H9 (cell line): ENCODE measurements around the gene PAM. TPM values are rescaled to one million over a fixed set of nuclear protein-coding genes. Genes with fewer than 3 reads are reported as not detected.
A peak's percentile ranks its signal among the peaks of the same experiment; 100 is the strongest.

ENCODE experiments used
- DNase-seq: peaks from one replicate; pipeline ENCODE4 v3.0.0-alpha.2; 2017
- H2AFZ ChIP-seq: one replicate; pipeline ENCODE4 v1.6.1; 2013; ENCODE audit warnings: mild to moderate bottlenecking, low read length, control low read depth, moderate library complexity
- H2AK5ac ChIP-seq: 2 replicates; pipeline ENCODE4 v1.6.1; 2013; ENCODE audit warnings: low read length, control low read depth, mixed read lengths; ENCODE audit not compliant: insufficient read length
- H2BK120ac ChIP-seq: one replicate; pipeline ENCODE4 v1.6.1; 2013; ENCODE audit warnings: low read depth, mild to moderate bottlenecking, low read length, control low read depth, inconsistent platforms; ENCODE audit not compliant: poor library complexity, severe bottlenecking
- H2BK12ac ChIP-seq: 2 replicates; pipeline ENCODE4 v1.6.1; 2013; ENCODE audit warnings: low read length, control low read depth, mixed read lengths, low read depth; ENCODE audit not compliant: insufficient read length
- H2BK15ac ChIP-seq: 2 replicates; pipeline ENCODE4 v1.6.1; 2013; ENCODE audit warnings: low read depth, low read length, control low read depth
- H2BK20ac ChIP-seq: one replicate; pipeline ENCODE4 v1.6.1; 2013; ENCODE audit warnings: low read depth, mild to moderate bottlenecking, low read length, control low read depth, inconsistent platforms; ENCODE audit not compliant: poor library complexity, severe bottlenecking
- H2BK5ac ChIP-seq: 2 replicates; pipeline ENCODE4 v1.6.1; 2013; ENCODE audit warnings: low read length, control low read depth, mixed read lengths; ENCODE audit not compliant: insufficient read length
- H3K14ac ChIP-seq: 2 replicates; pipeline ENCODE4 v1.6.1; 2013; ENCODE audit warnings: low read length, control low read depth; ENCODE audit not compliant: insufficient read depth
- H3K18ac ChIP-seq: 2 replicates; pipeline ENCODE4 v1.6.1; 2013; ENCODE audit warnings: low read depth, mild to moderate bottlenecking, mixed read lengths, low read length, control low read depth; ENCODE audit not compliant: insufficient read length
- H3K23ac ChIP-seq: 2 replicates; pipeline ENCODE4 v1.6.1; 2013; ENCODE audit warnings: low read length, control low read depth, mixed read lengths, low read depth; ENCODE audit not compliant: insufficient read length
- H3K23me2 ChIP-seq: 2 replicates; pipeline ENCODE4 v1.6.1; 2013; ENCODE audit warnings: low read depth, mild to moderate bottlenecking, mixed read lengths, low read length, control low read depth; ENCODE audit not compliant: insufficient read length, poor library complexity, severe bottlenecking
- H3K27ac ChIP-seq: 2 replicates; pipeline ENCODE4 v1.5.1; 2013; ENCODE audit warnings: low read length, control low read depth, mixed read lengths, low read depth; ENCODE audit not compliant: insufficient read length
- H3K27me3 ChIP-seq: 2 replicates; pipeline ENCODE4 v1.6.1; 2013; ENCODE audit warnings: low read length, control low read depth, inconsistent platforms; ENCODE audit not compliant: insufficient read depth
- H3K4ac ChIP-seq: 2 replicates; pipeline ENCODE4 v1.6.1; 2013; ENCODE audit warnings: low read depth, mild to moderate bottlenecking, control low read depth, inconsistent platforms, low read length, moderate library complexity
- H3K4me1 ChIP-seq: 2 replicates; pipeline ENCODE4 v1.6.1; 2013; ENCODE audit warnings: low read length, control low read depth, inconsistent platforms; ENCODE audit not compliant: insufficient read depth
- H3K4me2 ChIP-seq: 2 replicates; pipeline ENCODE4 v1.6.1; 2013; ENCODE audit warnings: low read length, control low read depth, mixed read lengths; ENCODE audit not compliant: insufficient read length, insufficient read depth
- H3K56ac ChIP-seq: 2 replicates; pipeline ENCODE4 v1.6.1; 2013; ENCODE audit warnings: low read depth, mild to moderate bottlenecking, mixed read lengths, low read length, control low read depth; ENCODE audit not compliant: insufficient read length
- H3K79me1 ChIP-seq: 2 replicates; pipeline ENCODE4 v1.6.1; 2013; ENCODE audit warnings: low read depth, mild to moderate bottlenecking, moderate library complexity, low read length, control low read depth, inconsistent platforms; ENCODE audit not compliant: insufficient read depth, poor library complexity, severe bottlenecking
- H3K79me2 ChIP-seq: 2 replicates; pipeline ENCODE4 v1.6.1; 2013; ENCODE audit warnings: low read length, control low read depth, inconsistent platforms; ENCODE audit not compliant: insufficient read depth
- H3K9ac ChIP-seq: 2 replicates; pipeline ENCODE4 v1.6.1; 2013; ENCODE audit warnings: low read length, control low read depth, mixed read lengths; ENCODE audit not compliant: insufficient read length; ENCODE audit errors: extremely low read depth
- H3K9me3 ChIP-seq: one replicate; pipeline ENCODE4 v1.6.1; 2013; ENCODE audit warnings: low read depth, low read length, inconsistent platforms; ENCODE audit not compliant: control insufficient read depth
- H3T11ph ChIP-seq: one replicate; pipeline ENCODE4 v1.6.1; 2013; ENCODE audit warnings: mild to moderate bottlenecking, low read length, control low read depth, inconsistent platforms
- H4K20me1 ChIP-seq: one replicate; pipeline ENCODE4 v1.6.1; 2013; ENCODE audit not compliant: control insufficient read depth, insufficient read length, insufficient read depth
- H4K5ac ChIP-seq: 2 replicates; pipeline ENCODE4 v1.6.1; 2013; ENCODE audit warnings: low read depth, mild to moderate bottlenecking, mixed read lengths, low read length, control low read depth; ENCODE audit not compliant: insufficient read length
- H4K8ac ChIP-seq: replicated peaks from 2 replicates; pipeline ENCODE4 v1.6.1; 2013; ENCODE audit warnings: low read length, control low read depth, mixed read lengths, low read depth; ENCODE audit not compliant: insufficient read length
- H4K91ac ChIP-seq: 2 replicates; pipeline ENCODE4 v1.6.1; 2013; ENCODE audit warnings: low read depth, mild to moderate bottlenecking, moderate library complexity, mixed read lengths, low read length, control low read depth; ENCODE audit not compliant: insufficient read length
- H3K27ac Mint-ChIP-seq, 3 experiments: 2 replicates in 2 of 3; 3 replicates in 1 of 3; pipeline ENCODE4 v1.8.0; 2020 to 2021; ENCODE audit warnings: mixed read lengths in 3 of 3, mild to moderate bottlenecking in 1 of 3, moderate library complexity in 1 of 3
- H3K27me3 Mint-ChIP-seq: 2 replicates; pipeline ENCODE4 v1.8.0; 2021; ENCODE audit warnings: low read depth, mild to moderate bottlenecking, moderate library complexity, mixed read lengths
- H3K36me3 Mint-ChIP-seq, 3 experiments: 2 replicates in 2 of 3; 3 replicates in 1 of 3; pipeline ENCODE4 v1.8.0; 2020 to 2021; ENCODE audit warnings: low read depth in 3 of 3, mixed read lengths in 3 of 3; ENCODE audit not compliant: insufficient read depth in 1 of 3
- H3K4me1 Mint-ChIP-seq, 2 experiments: 2 replicates each; pipeline ENCODE4 v1.8.0; 2020; ENCODE audit warnings: mixed read lengths in 2 of 2
- H3K4me3 Mint-ChIP-seq, 2 experiments: 2 replicates in 1 of 2; 3 replicates in 1 of 2; pipeline ENCODE4 v1.8.0; 2020 to 2021; ENCODE audit warnings: mild to moderate bottlenecking in 2 of 2, mixed read lengths in 2 of 2, moderate library complexity in 1 of 2
- H3K9me3 Mint-ChIP-seq, 2 experiments: 2 replicates in 1 of 2; 3 replicates in 1 of 2; pipeline ENCODE4 v1.8.0; 2020; ENCODE audit warnings: mild to moderate bottlenecking in 2 of 2, mixed read lengths in 2 of 2, moderate library complexity in 1 of 2
- CTCF ChIP-seq: fragments of 200-600 bp; sonication (generic); conservative IDR thresholded peaks from 3 replicates; pipeline ENCODE4 v1.8.0; 2021; ENCODE audit warnings: antibody characterized with exemption, mild to moderate bottlenecking
- WGBS: extraction: QIAGEN DNeasy Blood & Tissue Kit; methylation state at CpG from one replicate; pipeline ENCODE4 v1.1.7; 2013; ENCODE audit warnings: missing lambda C conversion rate, low lambda C conversion rate, mixed read lengths; ENCODE audit not compliant: insufficient read length; ENCODE audit errors: extremely low coverage; 5-methylcytosine and 5-hydroxymethylcytosine counted together
- total RNA-seq: library from RNA; stranded (reverse); gene quantifications from 2 replicates; pipeline ENCODE4 v1.2.1, GENCODE V29; 2021

PAM gene
- total RNA-seq, 1 experiment from 2014 or later: 31.5 TPM

- Histone ChIP-seq H3K79me2 (no peaks in the 10 kb centered on the region), H4K20me1 (no peaks in the 10 kb centered on the region), H3K9me3 (no peaks in the 10 kb centered on the region), H2BK15ac (no peak overlapping the region), H3K4me1 (no peaks in the 10 kb centered on the region), H4K91ac (no peak overlapping the region), H3K14ac (no peak overlapping the region), H3K27ac (no peak overlapping the region), H4K5ac (no peak overlapping the region), H3K27me3 (no peaks in the 10 kb centered on the region; the same call in 1 of the 2 replicates), H2BK12ac (no peak overlapping the region), H2BK20ac (peak overlapping the region; percentile 26), H3K56ac (no peak overlapping the region), H2BK120ac (no peak overlapping the region), H3K23ac (no peak overlapping the region), H3K23me2 (peaks cover 13% of the 10 kb centered on the region), H3K4ac (no peak overlapping the region), H2BK5ac (no peak overlapping the region), H2AK5ac (no peak overlapping the region), H2AFZ (no peak overlapping the region), H4K8ac (no peak overlapping the region), H3K4me2 (no peak overlapping the region), H3T11ph (no peak overlapping the region), H3K79me1 (no peaks in the 10 kb centered on the region), H3K9ac (no peak overlapping the region), H3K18ac (no peak overlapping the region)
- no CpG with 5 or more reads among the region's 3 CpGs for WGBS
- no peak overlapping the region for H3K27ac Mint-ChIP-seq
- DNase-seq: no peak
- no peaks in the 10 kb centered on the region for H3K9me3 Mint-ChIP-seq
- TF ChIP-seq CTCF: no peak
- no peaks in the 10 kb centered on the region for H3K27me3 Mint-ChIP-seq
- peaks cover 0 to 5% (median 0%) of the 10 kb centered on the region in 3 experiments; a peak in 1 of 7 replicates for H3K36me3 Mint-ChIP-seq
- H3K4me3 Mint-ChIP-seq: no peak overlapping the region
- H3K4me1 Mint-ChIP-seq: peaks cover 26 to 35% of the 10 kb centered on the region in 2 experiments
These were observed 113.0 kb downstream of the PAM start for GRCh38 chr5:102867992-102868662.
